Measurements from ENCODE around the gene KBTBD4.
"Not testable (repeated sequence)": the region's sequence is repeated elsewhere in the genome, so short reads cannot be mapped to it uniquely, and the experiment has no call there.

Gene KBTBD4

GRCh38 chr11:47589977-47590861 lies 11.4 kb upstream of the KBTBD4 start:
- no peak for DNase-seq (ENCODE audit: low spot score)

- no peak for DNase-seq (ENCODE audit: low spot score)
Measured at GRCh38 chr11:47589584-47589976, 10.8 kb upstream of the KBTBD4 start.

GRCh38 chr11:47589118-47589517 lies 10.3 kb upstream of the KBTBD4 start:
- no peak for DNase-seq (ENCODE audit: low spot score)

- no peak for DNase-seq (ENCODE audit: low spot score)
Measured at GRCh38 chr11:47587723-47588326, 9.1 kb upstream of the KBTBD4 start.

GRCh38 chr11:47587039-47587716 lies 8.4 kb upstream of the KBTBD4 start:
- no peak for DNase-seq (ENCODE audit: low spot score)

GRCh38 chr11:47586098-47586855 lies 7.5 kb upstream of the KBTBD4 start, which contains the start of gene FAM180B:
Gene FAM180B, plus strand, starts transcription at chr11:47586678. Its CDS starts 91 bp downstream, at chr11:47586769.
- DNase-seq (ENCODE audit: low spot score): no peak

GRCh38 chr11:47583844-47584243 lies 5.1 kb upstream of the KBTBD4 start:
- DNase-seq (ENCODE audit: low spot score): no peak

GRCh38 chr11:47577460-47578041 lies 1.2 kb downstream of the KBTBD4 start:
- no peak for DNase-seq (ENCODE audit: low spot score)

GRCh38 chr11:47573321-47573720 lies 5.4 kb downstream of the KBTBD4 start:
- DNase-seq (ENCODE audit: low spot score): no peak

GRCh38 chr11:47572715-47573255 lies 6.0 kb downstream of the KBTBD4 start:
- no peak for DNase-seq (ENCODE audit: low spot score)

- no peak for DNase-seq (ENCODE audit: low spot score)
Measured at GRCh38 chr11:47571895-47572294, 6.9 kb downstream of the KBTBD4 start.

GRCh38 chr11:47571357-47571729 lies 7.4 kb downstream of the KBTBD4 start:
- DNase-seq (ENCODE audit: low spot score): no peak

- no peak for DNase-seq (ENCODE audit: low spot score)
Measured at GRCh38 chr11:47570651-47571356, 8.0 kb downstream of the KBTBD4 start.

- DNase-seq (ENCODE audit: low spot score): no peak
Measured at GRCh38 chr11:47569646-47570045, 9.1 kb downstream of the KBTBD4 start.

- DNase-seq (ENCODE audit: low spot score): no peak
Measured at GRCh38 chr11:47566149-47566698, 12.5 kb downstream of the KBTBD4 start.

GRCh38 chr11:47565340-47566148 lies 13.2 kb downstream of the KBTBD4 start, which contains the start of gene PTPMT1:
Gene PTPMT1, plus strand, starts transcription at chr11:47565599. Its CDS starts 24 bp downstream, at chr11:47565623.
- DNase-seq (ENCODE audit: low spot score): peak; percentile 57

GRCh38 chr11:47564933-47565339 lies 13.8 kb downstream of the KBTBD4 start:
- no peak for DNase-seq (ENCODE audit: low spot score)

- DNase-seq (ENCODE audit: low spot score): not testable (repeated sequence)
Measured at GRCh38 chr11:47564366-47564765, 14.4 kb downstream of the KBTBD4 start.

- not testable (repeated sequence) for DNase-seq (ENCODE audit: low spot score)
Measured at GRCh38 chr11:47562393-47562792, 16.4 kb downstream of the KBTBD4 start.
